ENCODE measurements around the gene SHISA8.
"Not testable (repeated sequence)": the region's sequence is repeated elsewhere in the genome, so short reads cannot be mapped to it uniquely, and the experiment has no call there.

SHISA8 gene

GRCh38 chr22:41900652-41901312 is 14.1 kb downstream of the SHISA8 start:
- DNase-seq (ENCODE audit: extremely low read depth in 1 of 2, low read depth in 1 of 2), result no peak

- no peak for DNase-seq (ENCODE audit: extremely low read depth in 1 of 2, low read depth in 1 of 2)
These were observed 14.8 kb downstream of the SHISA8 start for GRCh38 chr22:41899992-41900651.

GRCh38 chr22:41899110-41899509 is 15.8 kb downstream of the SHISA8 start:
- DNase-seq (ENCODE audit: extremely low read depth in 1 of 2, low read depth in 1 of 2), result no peak

GRCh38 chr22:41898645-41899044 is 16.2 kb downstream of the SHISA8 start:
- no peak for DNase-seq (ENCODE audit: extremely low read depth in 1 of 2, low read depth in 1 of 2)

- no peak for DNase-seq (ENCODE audit: extremely low read depth in 1 of 2, low read depth in 1 of 2)
These were observed 21.1 kb downstream of the SHISA8 start for GRCh38 chr22:41893591-41894375.

- DNase-seq (ENCODE audit: extremely low read depth in 1 of 2, low read depth in 1 of 2), result no peak
These were observed 22.2 kb downstream of the SHISA8 start for GRCh38 chr22:41892721-41893120.

- DNase-seq (ENCODE audit: extremely low read depth in 1 of 2, low read depth in 1 of 2), result no peak
These were observed 23.5 kb downstream of the SHISA8 start for GRCh38 chr22:41891407-41891806.

- DNase-seq (ENCODE audit: extremely low read depth in 1 of 2, low read depth in 1 of 2), result no peak
These were observed 26.2 kb downstream of the SHISA8 start for GRCh38 chr22:41888627-41889200.

GRCh38 chr22:41885516-41885915 is 29.4 kb downstream of the SHISA8 start:
- no peak for DNase-seq (ENCODE audit: extremely low read depth in 1 of 2, low read depth in 1 of 2)

GRCh38 chr22:41885116-41885515 is 29.8 kb downstream of the SHISA8 start:
- DNase-seq (ENCODE audit: extremely low read depth in 1 of 2, low read depth in 1 of 2), result no peak

GRCh38 chr22:41883400-41883799 is 31.5 kb downstream of the SHISA8 start:
- no peak for DNase-seq (ENCODE audit: extremely low read depth in 1 of 2, low read depth in 1 of 2)

- no peak for DNase-seq (ENCODE audit: extremely low read depth in 1 of 2, low read depth in 1 of 2)
These were observed 34.2 kb downstream of the SHISA8 start for GRCh38 chr22:41880653-41881052.

GRCh38 chr22:41876675-41877074 is 38.2 kb downstream of the SHISA8 start:
- no peak for DNase-seq (ENCODE audit: extremely low read depth in 1 of 2, low read depth in 1 of 2)

- no peak for DNase-seq (ENCODE audit: extremely low read depth in 1 of 2, low read depth in 1 of 2)
These were observed 38.6 kb downstream of the SHISA8 start for GRCh38 chr22:41876275-41876674.

GRCh38 chr22:41875531-41876270 is 39.2 kb downstream of the SHISA8 start:
- no peak for DNase-seq (ENCODE audit: extremely low read depth in 1 of 2, low read depth in 1 of 2)

GRCh38 chr22:41874090-41874489 is 40.8 kb downstream of the SHISA8 start:
- DNase-seq (ENCODE audit: extremely low read depth in 1 of 2, low read depth in 1 of 2), result no peak

- no peak for DNase-seq (ENCODE audit: extremely low read depth in 1 of 2, low read depth in 1 of 2)
These were observed 41.5 kb downstream of the SHISA8 start for GRCh38 chr22:41873391-41873790.

- no peak for DNase-seq (ENCODE audit: extremely low read depth in 1 of 2, low read depth in 1 of 2)
These were observed 44.1 kb downstream of the SHISA8 start for GRCh38 chr22:41870786-41871185.

GRCh38 chr22:41870081-41870480 is 44.8 kb downstream of the SHISA8 start:
- DNase-seq (ENCODE audit: extremely low read depth in 1 of 2, low read depth in 1 of 2), result not testable (repeated sequence)

GRCh38 chr22:41868556-41868955 is 46.3 kb downstream of the SHISA8 start:
- no peak for DNase-seq (ENCODE audit: extremely low read depth in 1 of 2, low read depth in 1 of 2)

- DNase-seq (ENCODE audit: extremely low read depth in 1 of 2, low read depth in 1 of 2), result no peak
These were observed 51.4 kb downstream of the SHISA8 start for GRCh38 chr22:41863472-41863871.
